DOHH2 (cell line): ENCODE measurements around the gene ZNF892.

Experiments used
- H3F3A ChIP-seq: fragments of 200-600 bp; sonication (generic), shearing (Covaris generic); 2 replicates; pipeline ENCODE4 v1.6.0; 2016; ENCODE audit warnings: antibody characterized with exemption, mild to moderate bottlenecking; ENCODE audit not compliant: control insufficient read depth, insufficient read depth
- H3K27ac ChIP-seq: fragments of 200-600 bp; sonication (generic); 2 replicates; pipeline ENCODE4 v1.5.1; 2014; ENCODE audit warnings: low read depth, mild to moderate bottlenecking, low read length, moderate library complexity
- H3K27me3 ChIP-seq: fragments of 200-600 bp; sonication (generic); 2 replicates; pipeline ENCODE4 v1.6.1; 2014; ENCODE audit warnings: mild to moderate bottlenecking, low read length, mixed read lengths; ENCODE audit not compliant: control insufficient read depth
- H3K36me3 ChIP-seq: fragments of 200-600 bp; sonication (generic); 2 replicates; pipeline ENCODE4 v1.6.1; 2014; ENCODE audit warnings: mild to moderate bottlenecking, low read length, moderate library complexity, mixed read lengths; ENCODE audit not compliant: control insufficient read depth
- H3K4me1 ChIP-seq: fragments of 200-600 bp; sonication (generic); 2 replicates; pipeline ENCODE4 v1.6.1; 2014; ENCODE audit warnings: mild to moderate bottlenecking, low read length, mixed read lengths; ENCODE audit not compliant: control insufficient read depth
- H3K4me2 ChIP-seq: fragments of 200-600 bp; sonication (generic); 2 replicates; pipeline ENCODE4 v1.6.0; 2014; ENCODE audit warnings: mild to moderate bottlenecking, low read length, moderate library complexity
- H3K4me3 ChIP-seq: fragments of 200-600 bp; sonication (generic); 2 replicates; pipeline ENCODE4 v1.5.1; 2014; ENCODE audit warnings: mild to moderate bottlenecking, low read length, mixed read lengths
- H3K79me2 ChIP-seq: fragments of 200-600 bp; sonication (generic); 2 replicates; pipeline ENCODE4 v1.6.1; 2014; ENCODE audit warnings: mild to moderate bottlenecking, low read length, mixed read lengths; ENCODE audit not compliant: control insufficient read depth
- H3K9me2 ChIP-seq: fragments of 200-600 bp; sonication (generic); replicated peaks from 2 replicates; pipeline ENCODE4 v1.6.1; 2014; ENCODE audit warnings: mild to moderate bottlenecking, low read length, mixed read lengths; ENCODE audit not compliant: control insufficient read depth
- H3K9me3 ChIP-seq: fragments of 200-600 bp; sonication (generic); 2 replicates; pipeline ENCODE4 v1.6.1; 2014; ENCODE audit warnings: antibody characterized with exemption, low read length, mixed read lengths; ENCODE audit not compliant: control insufficient read depth, insufficient read depth
- H4K20me1 ChIP-seq: fragments of 200-600 bp; sonication (generic); 2 replicates; pipeline ENCODE4 v1.6.0; 2014; ENCODE audit warnings: low read depth, mild to moderate bottlenecking, antibody characterized with exemption, low read length, moderate library complexity; ENCODE audit not compliant: control insufficient read depth, insufficient read depth
- EZH2phosphoT487 ChIP-seq: fragments of 200-600 bp; sonication (generic); IDR thresholded peaks from 2 replicates; pipeline ENCODE4 v1.6.1; 2017; ENCODE audit warnings: borderline replicate concordance, mild to moderate bottlenecking, antibody characterized with exemption, low read length, moderate library complexity, mixed read lengths
- TF ChIP-seq, protein P1 (sequence below): fragments of 200-600 bp; sonication (generic); IDR thresholded peaks from one replicate; pipeline ENCODE4 v1.5.1; 2014; ENCODE audit warnings: antibody characterized with exemption, mild to moderate bottlenecking, low read depth, low read length; ENCODE audit not compliant: poor library complexity, severe bottlenecking

Gene ZNF892

DNA sequence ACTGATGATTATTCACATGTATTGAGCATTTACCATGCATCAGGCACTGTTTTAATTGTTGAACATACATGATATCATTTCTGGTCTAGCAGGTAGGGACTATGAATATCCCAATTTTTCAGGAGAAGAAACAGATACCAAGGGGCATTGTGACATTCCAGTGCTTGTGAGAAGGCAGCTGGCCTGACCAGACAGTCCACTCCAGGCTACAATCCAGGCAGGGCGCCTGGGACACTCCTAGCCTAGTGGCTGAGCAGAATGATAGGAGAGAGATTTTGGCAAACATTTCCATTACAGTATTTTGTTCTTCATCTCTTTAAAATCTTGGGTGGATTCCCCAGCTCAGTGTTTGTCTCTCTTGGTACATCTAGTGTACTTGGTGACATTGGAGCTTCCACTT is 24.9 kb downstream of the ZNF892 start:
- Histone ChIP-seq H3K4me1 (no peaks in the 10 kb centered on the region), H3K9me2 (no peaks in the 10 kb centered on the region), H3K27me3 (peaks cover 3% of the 10 kb centered on the region), H3K4me2 (no peak overlapping the region), H3K79me2 (no peaks in the 10 kb centered on the region), H3F3A (no peaks in the 10 kb centered on the region), H3K27ac (no peak overlapping the region), H3K9me3 (no peaks in the 10 kb centered on the region), H3K4me3 (no peak overlapping the region), H3K36me3 (no peaks in the 10 kb centered on the region), H4K20me1 (no peaks in the 10 kb centered on the region)
- no peak for TF ChIP-seq EZH2phosphoT487
- TF ChIP-seq, protein P1, sequence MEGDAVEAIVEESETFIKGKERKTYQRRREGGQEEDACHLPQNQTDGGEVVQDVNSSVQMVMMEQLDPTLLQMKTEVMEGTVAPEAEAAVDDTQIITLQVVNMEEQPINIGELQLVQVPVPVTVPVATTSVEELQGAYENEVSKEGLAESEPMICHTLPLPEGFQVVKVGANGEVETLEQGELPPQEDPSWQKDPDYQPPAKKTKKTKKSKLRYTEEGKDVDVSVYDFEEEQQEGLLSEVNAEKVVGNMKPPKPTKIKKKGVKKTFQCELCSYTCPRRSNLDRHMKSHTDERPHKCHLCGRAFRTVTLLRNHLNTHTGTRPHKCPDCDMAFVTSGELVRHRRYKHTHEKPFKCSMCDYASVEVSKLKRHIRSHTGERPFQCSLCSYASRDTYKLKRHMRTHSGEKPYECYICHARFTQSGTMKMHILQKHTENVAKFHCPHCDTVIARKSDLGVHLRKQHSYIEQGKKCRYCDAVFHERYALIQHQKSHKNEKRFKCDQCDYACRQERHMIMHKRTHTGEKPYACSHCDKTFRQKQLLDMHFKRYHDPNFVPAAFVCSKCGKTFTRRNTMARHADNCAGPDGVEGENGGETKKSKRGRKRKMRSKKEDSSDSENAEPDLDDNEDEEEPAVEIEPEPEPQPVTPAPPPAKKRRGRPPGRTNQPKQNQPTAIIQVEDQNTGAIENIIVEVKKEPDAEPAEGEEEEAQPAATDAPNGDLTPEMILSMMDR = no peak

DNA sequence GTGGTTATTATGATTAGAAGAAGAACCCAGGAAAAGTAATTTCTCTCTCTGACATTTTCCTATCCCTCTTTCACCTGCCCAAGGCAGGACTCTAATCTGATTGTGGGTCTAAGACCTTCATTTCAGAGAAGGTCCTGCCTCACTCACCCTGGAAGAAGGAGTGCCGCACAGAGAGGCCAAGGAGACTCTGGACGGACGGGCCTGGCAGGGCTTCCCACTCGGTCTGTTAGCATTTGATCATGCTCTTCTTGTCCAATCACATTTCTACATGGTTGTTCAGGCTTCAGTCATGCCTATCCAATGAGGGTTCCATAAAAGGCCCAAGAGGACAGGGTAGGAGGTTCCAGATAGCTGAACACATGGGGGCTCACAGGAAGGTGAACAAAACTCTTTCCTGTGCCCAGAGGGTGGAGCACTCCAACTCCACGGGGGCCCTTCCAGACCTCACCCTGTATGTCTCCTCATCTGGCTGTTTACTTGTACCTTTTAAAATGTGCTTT is 27.0 kb downstream of the ZNF892 start:
- H3K4me1 ChIP-seq = no peaks in the 10 kb centered on the region
- H3K4me2 ChIP-seq = no peak overlapping the region
- no peak overlapping the region for H3K27ac ChIP-seq
- no peaks in the 10 kb centered on the region for H3K9me2 ChIP-seq
- H3K36me3 ChIP-seq = no peaks in the 10 kb centered on the region
- no peaks in the 10 kb centered on the region for H3F3A ChIP-seq
- H3K4me3 ChIP-seq = no peak overlapping the region
- H3K27me3 ChIP-seq = no peaks in the 10 kb centered on the region; the same call in 1 of the 2 replicates
- H3K9me3 ChIP-seq = no peaks in the 10 kb centered on the region
- no peak for TF ChIP-seq EZH2phosphoT487
- TF ChIP-seq, protein P1 = no peak
- no peaks in the 10 kb centered on the region for H4K20me1 ChIP-seq
- H3K79me2 ChIP-seq = no peaks in the 10 kb centered on the region

DNA sequence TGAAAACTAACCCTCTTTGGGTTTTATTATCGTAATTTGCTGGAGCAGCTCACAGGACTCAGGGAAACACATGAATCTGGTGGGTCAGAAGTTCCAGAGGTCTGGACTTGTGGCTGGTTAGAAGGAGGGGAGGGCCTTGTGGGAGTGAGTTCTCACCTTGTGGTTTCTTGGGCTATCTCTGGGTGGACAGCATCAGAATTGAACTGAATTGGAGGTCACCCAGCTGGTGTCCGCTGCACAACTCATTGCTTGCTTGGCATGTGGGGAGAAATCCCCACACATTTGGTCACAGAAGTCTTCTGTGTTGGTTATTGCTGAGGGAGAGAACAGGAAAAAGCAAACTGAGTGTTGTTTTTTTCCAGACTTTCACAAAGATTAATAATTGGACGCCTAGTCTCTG is 27.5 kb downstream of the ZNF892 start:
- Histone ChIP-seq H3K79me2 (no peaks in the 10 kb centered on the region), H3K4me3 (no peak overlapping the region), H3F3A (no peaks in the 10 kb centered on the region), H3K4me1 (no peaks in the 10 kb centered on the region), H4K20me1 (no peaks in the 10 kb centered on the region), H3K36me3 (no peaks in the 10 kb centered on the region), H3K9me2 (no peaks in the 10 kb centered on the region), H3K27me3 (no peaks in the 10 kb centered on the region; the same call in 1 of the 2 replicates), H3K4me2 (no peak overlapping the region), H3K9me3 (no peaks in the 10 kb centered on the region), H3K27ac (no peak overlapping the region)
- TF ChIP-seq, protein P1 = no peak
- TF ChIP-seq EZH2phosphoT487 = no peak

DNA sequence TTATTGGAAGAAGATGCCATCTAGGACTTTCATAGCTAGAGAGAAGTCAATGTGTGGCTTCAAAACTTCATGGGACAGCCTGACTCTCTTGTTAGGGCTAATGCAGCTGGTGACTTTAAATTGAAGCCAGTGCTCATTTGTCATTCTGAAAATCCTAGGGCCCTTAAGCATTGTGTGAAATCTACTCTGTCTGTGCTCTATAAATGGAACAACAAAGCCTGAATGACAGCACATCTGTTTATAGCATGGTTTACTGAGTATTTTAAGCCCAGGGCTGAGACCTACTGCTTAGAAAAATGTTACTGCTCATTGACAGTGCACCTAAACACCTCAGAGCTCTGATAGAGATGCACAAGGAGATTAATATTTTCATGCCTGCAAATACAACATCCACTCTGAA is 30.8 kb downstream of the ZNF892 start:
- H3K79me2 ChIP-seq = no peaks in the 10 kb centered on the region
- no peaks in the 10 kb centered on the region for H3F3A ChIP-seq

More for the DNA sequence above, 30.8 kb downstream of the ZNF892 start:
- Histone ChIP-seq H3K9me2 (no peaks in the 10 kb centered on the region), H3K4me2 (no peak overlapping the region), H4K20me1 (no peaks in the 10 kb centered on the region), H3K4me1 (no peaks in the 10 kb centered on the region), H3K4me3 (no peak overlapping the region), H3K36me3 (no peaks in the 10 kb centered on the region), H3K27me3 (no peaks in the 10 kb centered on the region; the same call in 1 of the 2 replicates), H3K27ac (no peak overlapping the region), H3K9me3 (peaks cover 4% of the 10 kb centered on the region; the same call in 1 of the 2 replicates)
- TF ChIP-seq EZH2phosphoT487 = no peak
- TF ChIP-seq, protein P1 = no peak
